ENCODE results near the gene ANKRD63. TPM values are rescaled to one million over a fixed set of nuclear protein-coding genes. Genes with fewer than 3 reads are reported as not detected.

The ANKRD63 gene
- total RNA-seq, 1 experiment from 2014 or later, result 1.2 TPM

GRCh38 chr15:40329804-40330203 is 46.9 kb upstream of the ANKRD63 start:
- CTCF ChIA-PET, result no interaction called here
- Histone ChIP-seq H4K20me1 (ENCODE audit: low read length) (peaks cover 12% of the 10 kb centered on the region; the same call in 1 of the 2 replicates), H3K4me3 (ENCODE audit: low read length) (no peak overlapping the region), H3K27me3 (ENCODE audit: low read length) (no peaks in the 10 kb centered on the region), H3K36me3 (ENCODE audit: low read depth, low read length) (peaks cover 12% of the 10 kb centered on the region; the same call in 1 of the 2 replicates), H3K79me2 (ENCODE audit: low read length) (peaks cover 17% of the 10 kb centered on the region), H3F3A (ENCODE audit: low read length, unreplicated experiment) (peaks cover 21% of the 10 kb centered on the region), H3K27ac (ENCODE audit: low read length) (no peak overlapping the region), H3K4me1 (ENCODE audit: insufficient read depth, low read length) (peaks cover 13% of the 10 kb centered on the region), H3K9me3 (ENCODE audit: low read length) (no peaks in the 10 kb centered on the region), H3K9ac (ENCODE audit: low read length) (no peak overlapping the region), H3K4me2 (ENCODE audit: low read length) (no peak overlapping the region), H2AFZ (ENCODE audit: low read length) (no peak overlapping the region), H3K9me2 (replicated peaks; ENCODE audit: low read length) (no peaks in the 10 kb centered on the region)
- DNase-seq (no peak), ATAC-seq (no peak; the same call in 1 of the 2 replicates)
- BruUV-seq (replicated peaks), result no TSS peak
- intact Hi-C loops (cut with micrococcal nuclease), result no loop called here
- no peak for TF ChIP-seq CTCF (conservative IDR thresholded peaks at IDR 0.05; ENCODE audit: low read depth, low read length)
- TF ChIP-seq EZH2 (IDR thresholded peaks at IDR 0.05; ENCODE audit: low read length, unreplicated experiment), result no peak
- TF ChIP-seq EZH2phosphoT487 (IDR thresholded peaks at IDR 0.05; ENCODE audit: borderline replicate concordance, low read length), result no peak
- POLR2A ChIA-PET (ENCODE audit: unreplicated experiment), result interaction anchor here (0.6 kb wide), 1 partner anchor 93 kb away, joined by 3 read pairs; no protein-coding TSS in a partner anchor

GRCh38 chr15:40328751-40329150 is 45.9 kb upstream of the ANKRD63 start:
- peaks cover 23% of the 10 kb centered on the region for H3K79me2 ChIP-seq (ENCODE audit: low read length)
- no TSS peak for BruUV-seq (replicated peaks)
- intact Hi-C loops (cut with micrococcal nuclease), result no loop called here
- no peak overlapping the region for H2AFZ ChIP-seq (ENCODE audit: low read length)
- H3K27ac ChIP-seq (ENCODE audit: low read length), result no peak overlapping the region
- peaks cover 14% of the 10 kb centered on the region for H3K4me1 ChIP-seq (ENCODE audit: insufficient read depth, low read length)
- DNase-seq, result no peak
- ChIA-PET POLR2A (ENCODE audit: unreplicated experiment) (interaction anchor here (1.1 kb wide), 1 partner anchor 10 kb away, joined by 8 read pairs; no protein-coding TSS in a partner anchor), CTCF (interaction anchor here (2.0 kb wide), 1 partner anchor 10 kb away, joined by 10 read pairs; no protein-coding TSS in a partner anchor)
- peaks cover 12% of the 10 kb centered on the region; the same call in 1 of the 2 replicates for H4K20me1 ChIP-seq (ENCODE audit: low read length)
- H3K4me3 ChIP-seq (ENCODE audit: low read length), result no peak overlapping the region
- ATAC-seq, result no peak; the same call in 1 of the 2 replicates
- no peak overlapping the region for H3K9ac ChIP-seq (ENCODE audit: low read length)
- TF ChIP-seq EZH2phosphoT487 (IDR thresholded peaks at IDR 0.05; ENCODE audit: borderline replicate concordance, low read length), result no peak
- no peak for TF ChIP-seq EZH2 (IDR thresholded peaks at IDR 0.05; ENCODE audit: low read length, unreplicated experiment)
- TF ChIP-seq CTCF (conservative IDR thresholded peaks at IDR 0.05; ENCODE audit: low read depth, low read length), result no peak
- no peaks in the 10 kb centered on the region for H3K27me3 ChIP-seq (ENCODE audit: low read length)
- no peak overlapping the region for H3K4me2 ChIP-seq (ENCODE audit: low read length)
- H3F3A ChIP-seq (ENCODE audit: low read length, unreplicated experiment), result peaks cover 21% of the 10 kb centered on the region
- no peaks in the 10 kb centered on the region for H3K9me2 ChIP-seq (replicated peaks; ENCODE audit: low read length)
- H3K9me3 ChIP-seq (ENCODE audit: low read length), result no peaks in the 10 kb centered on the region
- peaks cover 3% of the 10 kb centered on the region; the same call in 1 of the 2 replicates for H3K36me3 ChIP-seq (ENCODE audit: low read depth, low read length)

- BruUV-seq (replicated peaks), result no TSS peak
- DNase-seq (no peak), ATAC-seq (no peak)
- TF ChIP-seq CTCF (conservative IDR thresholded peaks at IDR 0.05; ENCODE audit: low read depth, low read length), result no peak
- TF ChIP-seq EZH2phosphoT487 (IDR thresholded peaks at IDR 0.05; ENCODE audit: borderline replicate concordance, low read length), result no peak
- TF ChIP-seq EZH2 (IDR thresholded peaks at IDR 0.05; ENCODE audit: low read length, unreplicated experiment), result no peak
- Histone ChIP-seq H3F3A (ENCODE audit: low read length, unreplicated experiment) (peaks cover 21% of the 10 kb centered on the region), H3K9me2 (replicated peaks; ENCODE audit: low read length) (no peaks in the 10 kb centered on the region), H2AFZ (ENCODE audit: low read length) (no peak overlapping the region), H3K27ac (ENCODE audit: low read length) (no peak overlapping the region), H3K36me3 (ENCODE audit: low read depth, low read length) (no peaks in the 10 kb centered on the region), H3K4me3 (ENCODE audit: low read length) (no peak overlapping the region), H3K4me2 (ENCODE audit: low read length) (no peak overlapping the region), H3K9ac (ENCODE audit: low read length) (no peak overlapping the region), H3K4me1 (ENCODE audit: insufficient read depth, low read length) (peaks cover 14% of the 10 kb centered on the region), H3K79me2 (ENCODE audit: low read length) (peaks cover 23% of the 10 kb centered on the region), H4K20me1 (ENCODE audit: low read length) (peaks cover 12% of the 10 kb centered on the region; the same call in 1 of the 2 replicates), H3K9me3 (ENCODE audit: low read length) (no peaks in the 10 kb centered on the region), H3K27me3 (ENCODE audit: low read length) (no peaks in the 10 kb centered on the region)
- intact Hi-C loops (cut with micrococcal nuclease), result no loop called here
- ChIA-PET POLR2A (ENCODE audit: unreplicated experiment) (interaction anchor here (0.6 to 1.1 kb wide), 3 partner anchors 10 to 281 kb away, joined by 4 to 8 read pairs (median 5); no protein-coding TSS in a partner anchor), CTCF (interaction anchor here (2.0 kb wide), 1 partner anchor 10 kb away, joined by 10 read pairs; no protein-coding TSS in a partner anchor)
Observed at GRCh38 chr15:40328176-40328575, 45.3 kb upstream of the ANKRD63 start.
